ENCODE measurements around the gene TCF25.

TCF25 gene

DNA sequence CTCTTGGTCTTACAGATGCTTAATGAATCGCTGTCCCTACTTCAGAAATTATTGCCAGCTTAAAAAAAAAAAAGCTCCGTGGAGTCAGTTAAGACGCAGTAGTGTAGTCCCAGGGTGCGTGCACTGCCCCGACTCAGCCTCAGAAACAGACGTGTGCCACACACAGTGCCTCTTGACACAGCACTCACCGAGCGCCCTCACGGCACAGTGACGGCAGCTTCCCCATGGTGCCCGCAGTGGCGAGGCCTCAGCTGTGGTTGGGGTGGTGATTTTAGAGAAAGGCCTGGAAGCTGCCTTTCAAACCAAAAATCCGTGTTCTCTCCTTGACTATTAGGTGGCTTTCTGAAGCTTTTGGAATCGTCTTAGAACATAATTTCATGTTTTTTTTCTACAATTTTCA is 13.9 kb downstream of the TCF25 start:
- no peak overlapping the region for H3K4me3 ChIP-seq (ENCODE audit: low read depth in 1 of 2, low read length in 2 of 2)
- peaks cover 62% of the 10 kb centered on the region for H3K36me3 ChIP-seq (ENCODE audit: insufficient read depth, low read length)
- no peaks in the 10 kb centered on the region for H3K4me1 ChIP-seq (ENCODE audit: insufficient read depth, low read length)
- no peaks in the 10 kb centered on the region for H3K27me3 ChIP-seq (ENCODE audit: control insufficient read depth in 1 of 2, insufficient read depth in 2 of 2, low read length in 2 of 2)
- no peak overlapping the region for H3K9ac ChIP-seq (ENCODE audit: low read length)
- H3K9me3 ChIP-seq (ENCODE audit: low read length), result no peaks in the 10 kb centered on the region
- no peak overlapping the region for H3K27ac ChIP-seq (ENCODE audit: low read depth, low read length)

- Histone ChIP-seq H3K27me3 (ENCODE audit: control insufficient read depth in 1 of 2, insufficient read depth in 2 of 2, low read length in 2 of 2) (no peaks in the 10 kb centered on the region), H3K4me3 (ENCODE audit: low read depth in 1 of 2, low read length in 2 of 2) (peak overlapping the region in 1 of 2 donors; percentile 13), H3K9me3 (ENCODE audit: low read length) (no peaks in the 10 kb centered on the region), H3K27ac (ENCODE audit: low read depth, low read length) (no peak overlapping the region), H3K4me1 (ENCODE audit: insufficient read depth, low read length) (no peaks in the 10 kb centered on the region), H3K9ac (ENCODE audit: low read length) (no peak overlapping the region), H3K36me3 (ENCODE audit: insufficient read depth, low read length) (peaks cover 58% of the 10 kb centered on the region)
These were observed 16.8 kb downstream of the TCF25 start for GRCh38 chr16:89890200-89890599.

- Histone ChIP-seq H3K4me1 (ENCODE audit: insufficient read depth, low read length) (no peaks in the 10 kb centered on the region), H3K4me3 (ENCODE audit: low read depth in 1 of 2, low read length in 2 of 2) (no peak overlapping the region), H3K36me3 (ENCODE audit: insufficient read depth, low read length) (peaks cover 64% of the 10 kb centered on the region), H3K9ac (ENCODE audit: low read length) (no peak overlapping the region), H3K27me3 (ENCODE audit: control insufficient read depth in 1 of 2, insufficient read depth in 2 of 2, low read length in 2 of 2) (no peaks in the 10 kb centered on the region), H3K27ac (ENCODE audit: low read depth, low read length) (no peak overlapping the region), H3K9me3 (ENCODE audit: low read length) (no peaks in the 10 kb centered on the region)
These were observed 17.7 kb downstream of the TCF25 start for GRCh38 chr16:89890886-89891657.

DNA sequence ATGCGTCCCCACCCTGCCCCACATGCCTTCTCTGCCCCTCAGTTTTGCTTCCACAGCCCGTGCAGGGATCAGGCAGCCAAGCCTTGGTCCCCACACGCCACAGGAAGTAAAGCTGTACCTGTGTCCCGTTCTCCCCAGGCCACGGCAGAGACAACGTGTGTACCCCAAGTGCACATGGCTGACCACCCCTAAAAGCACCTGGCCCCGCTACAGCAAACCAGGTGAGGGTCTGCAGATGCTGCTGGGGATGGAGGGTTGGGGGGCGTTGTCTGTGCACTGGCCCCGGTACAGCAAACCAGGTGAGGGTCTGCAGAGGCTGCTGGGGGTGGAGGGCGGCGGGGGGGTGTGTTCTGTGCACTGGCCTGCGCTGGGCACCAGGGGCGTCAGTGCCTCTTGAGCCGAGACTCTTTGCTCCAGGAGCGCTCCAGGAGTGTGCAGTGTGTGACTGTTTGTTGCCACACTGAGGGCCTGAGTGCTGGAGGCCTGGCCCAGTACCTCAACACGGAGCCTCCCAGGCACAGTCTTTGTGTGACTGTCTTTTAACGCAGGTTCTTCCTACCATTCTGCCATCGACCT is 18.8 kb downstream of the TCF25 start:
- no peak overlapping the region for H3K9ac ChIP-seq (ENCODE audit: low read length)
- H3K27ac ChIP-seq (ENCODE audit: low read depth, low read length), result no peak overlapping the region
- peaks cover 65% of the 10 kb centered on the region for H3K36me3 ChIP-seq (ENCODE audit: insufficient read depth, low read length)
- H3K4me3 ChIP-seq (ENCODE audit: low read depth in 1 of 2, low read length in 2 of 2), result no peak overlapping the region
- no peaks in the 10 kb centered on the region for H3K9me3 ChIP-seq (ENCODE audit: low read length)
- no peaks in the 10 kb centered on the region for H3K27me3 ChIP-seq (ENCODE audit: control insufficient read depth in 1 of 2, insufficient read depth in 2 of 2, low read length in 2 of 2)
- H3K4me1 ChIP-seq (ENCODE audit: insufficient read depth, low read length), result no peaks in the 10 kb centered on the region

DNA sequence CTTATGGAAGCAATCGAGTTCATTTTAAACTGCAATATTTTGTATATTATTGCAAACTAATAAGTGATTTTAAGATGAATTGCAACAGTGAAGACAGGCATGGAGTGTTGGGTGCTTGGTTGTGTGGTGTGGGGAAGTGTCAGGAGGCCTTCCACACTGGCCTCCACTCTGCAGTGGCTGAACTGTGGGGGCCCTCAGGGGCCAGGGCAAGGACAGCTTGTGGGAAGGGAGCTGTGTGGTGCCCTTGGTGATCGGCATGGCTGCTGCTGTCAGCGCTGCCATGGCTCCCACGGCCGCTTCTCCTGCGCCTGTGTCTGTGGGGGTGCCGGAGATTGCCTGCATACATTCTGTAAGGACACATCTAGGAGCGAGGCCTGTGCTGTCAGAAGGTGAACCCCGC is 19.2 kb downstream of the TCF25 start:
- Histone ChIP-seq H3K9me3 (ENCODE audit: low read length) (no peaks in the 10 kb centered on the region), H3K36me3 (ENCODE audit: insufficient read depth, low read length) (peaks cover 63% of the 10 kb centered on the region)

GRCh38 chr16:89893642-89894548 is 20.5 kb downstream of the TCF25 start:
- Histone ChIP-seq H3K9ac (ENCODE audit: low read length) (no peak overlapping the region), H3K27ac (ENCODE audit: low read depth, low read length) (no peak overlapping the region), H3K27me3 (ENCODE audit: control insufficient read depth in 1 of 2, insufficient read depth in 2 of 2, low read length in 2 of 2) (no peaks in the 10 kb centered on the region), H3K4me1 (ENCODE audit: insufficient read depth, low read length) (no peaks in the 10 kb centered on the region), H3K9me3 (ENCODE audit: low read length) (no peaks in the 10 kb centered on the region), H3K36me3 (ENCODE audit: insufficient read depth, low read length) (peaks cover 66% of the 10 kb centered on the region), H3K4me3 (ENCODE audit: low read depth in 1 of 2, low read length in 2 of 2) (no peak overlapping the region)

More for the DNA sequence above, 19.2 kb downstream of the TCF25 start:
- Histone ChIP-seq H3K4me3 (ENCODE audit: low read depth in 1 of 2, low read length in 2 of 2) (no peak overlapping the region), H3K4me1 (ENCODE audit: insufficient read depth, low read length) (no peaks in the 10 kb centered on the region), H3K27ac (ENCODE audit: low read depth, low read length) (no peak overlapping the region), H3K27me3 (ENCODE audit: control insufficient read depth in 1 of 2, insufficient read depth in 2 of 2, low read length in 2 of 2) (no peaks in the 10 kb centered on the region), H3K9ac (ENCODE audit: low read length) (no peak overlapping the region)

- H3K9me3 ChIP-seq (ENCODE audit: low read length), result no peaks in the 10 kb centered on the region
- no peaks in the 10 kb centered on the region for H3K4me1 ChIP-seq (ENCODE audit: insufficient read depth, low read length)
- peaks cover 71% of the 10 kb centered on the region for H3K36me3 ChIP-seq (ENCODE audit: insufficient read depth, low read length)
- H3K27me3 ChIP-seq (ENCODE audit: control insufficient read depth in 1 of 2, insufficient read depth in 2 of 2, low read length in 2 of 2), result no peaks in the 10 kb centered on the region
- H3K27ac ChIP-seq (ENCODE audit: low read depth, low read length), result no peak overlapping the region
- H3K9ac ChIP-seq (ENCODE audit: low read length), result no peak overlapping the region
- H3K4me3 ChIP-seq (ENCODE audit: low read depth in 1 of 2, low read length in 2 of 2), result no peak overlapping the region
These were observed 22.3 kb downstream of the TCF25 start for GRCh38 chr16:89895482-89896250.

DNA sequence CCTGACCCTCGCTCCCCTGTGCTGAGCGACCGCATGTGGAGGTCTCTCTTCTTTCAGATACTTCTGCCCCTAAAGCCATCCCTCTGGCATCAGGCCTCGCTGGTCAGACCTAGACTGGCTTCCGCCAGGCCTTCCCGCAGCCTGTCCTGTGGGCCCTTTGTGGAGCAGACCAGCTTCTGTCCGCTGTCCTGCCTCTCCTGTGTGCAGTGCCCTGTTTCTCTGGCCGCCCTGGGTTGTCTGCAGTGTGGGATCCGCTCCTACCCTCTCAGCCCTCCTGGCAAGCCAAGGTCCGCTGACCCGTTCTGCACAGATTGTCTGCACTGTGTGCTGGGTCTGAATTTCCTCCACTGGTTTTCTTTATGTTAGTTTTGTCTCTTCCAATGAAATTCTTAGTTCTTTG is 23.8 kb downstream of the TCF25 start:
- Histone ChIP-seq H3K4me1 (ENCODE audit: insufficient read depth, low read length) (no peaks in the 10 kb centered on the region), H3K9me3 (ENCODE audit: low read length) (no peaks in the 10 kb centered on the region)

GRCh38 chr16:89898201-89898967 is 25.0 kb downstream of the TCF25 start:
- H3K27ac ChIP-seq (ENCODE audit: low read depth, low read length), result no peak overlapping the region
- no peaks in the 10 kb centered on the region for H3K27me3 ChIP-seq (ENCODE audit: control insufficient read depth in 1 of 2, insufficient read depth in 2 of 2, low read length in 2 of 2)
- H3K4me1 ChIP-seq (ENCODE audit: insufficient read depth, low read length), result no peaks in the 10 kb centered on the region
- H3K9ac ChIP-seq (ENCODE audit: low read length), result no peak overlapping the region
- peaks cover 59% of the 10 kb centered on the region for H3K36me3 ChIP-seq (ENCODE audit: insufficient read depth, low read length)
- H3K4me3 ChIP-seq (ENCODE audit: low read depth in 1 of 2, low read length in 2 of 2), result no peak overlapping the region
- H3K9me3 ChIP-seq (ENCODE audit: low read length), result no peaks in the 10 kb centered on the region

More for the DNA sequence above, 23.8 kb downstream of the TCF25 start:
- no peak overlapping the region for H3K4me3 ChIP-seq (ENCODE audit: low read depth in 1 of 2, low read length in 2 of 2)
- H3K27ac ChIP-seq (ENCODE audit: low read depth, low read length), result no peak overlapping the region
- H3K36me3 ChIP-seq (ENCODE audit: insufficient read depth, low read length), result peaks cover 71% of the 10 kb centered on the region
- H3K9ac ChIP-seq (ENCODE audit: low read length), result no peak overlapping the region
- no peaks in the 10 kb centered on the region for H3K27me3 ChIP-seq (ENCODE audit: control insufficient read depth in 1 of 2, insufficient read depth in 2 of 2, low read length in 2 of 2)

DNA sequence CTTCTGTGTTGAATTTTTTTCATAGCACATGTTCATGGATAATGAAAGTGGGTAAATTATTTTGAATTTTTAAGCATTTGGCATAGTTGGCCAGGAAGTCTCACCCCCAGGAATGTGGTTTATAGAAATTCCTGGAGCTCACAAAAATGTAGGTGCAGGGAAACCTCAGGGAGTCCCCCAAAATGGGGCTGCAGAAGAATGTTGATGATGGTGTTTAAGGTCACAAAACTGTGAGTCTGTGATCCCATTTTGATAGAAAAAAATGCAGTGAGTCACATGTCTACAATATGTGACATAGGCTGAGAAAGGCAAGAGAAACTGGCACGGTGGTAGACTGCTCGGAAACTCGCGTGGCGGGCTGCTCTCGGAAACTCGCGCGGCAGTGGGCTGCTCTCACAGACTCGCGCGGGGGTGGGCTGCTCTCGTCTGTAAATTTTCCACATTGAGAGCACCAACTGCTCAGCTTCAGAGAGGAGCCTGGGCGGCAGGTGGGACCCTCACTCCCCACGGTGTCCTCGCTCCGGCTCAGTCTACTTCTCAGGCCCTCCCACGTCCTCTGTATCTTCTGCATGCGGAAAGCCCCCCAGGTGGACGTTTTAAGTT is 26.6 kb downstream of the TCF25 start:
- Histone ChIP-seq H3K9me3 (ENCODE audit: low read length) (no peaks in the 10 kb centered on the region), H3K36me3 (ENCODE audit: insufficient read depth, low read length) (peaks cover 55% of the 10 kb centered on the region), H3K4me3 (ENCODE audit: low read depth in 1 of 2, low read length in 2 of 2) (no peak overlapping the region), H3K27ac (ENCODE audit: low read depth, low read length) (no peak overlapping the region), H3K27me3 (ENCODE audit: control insufficient read depth in 1 of 2, insufficient read depth in 2 of 2, low read length in 2 of 2) (no peaks in the 10 kb centered on the region), H3K4me1 (ENCODE audit: insufficient read depth, low read length) (no peaks in the 10 kb centered on the region), H3K9ac (ENCODE audit: low read length) (no peak overlapping the region)

Measured in muscle layer of colon (tissue), 2 donors.